HEK293T (cell line): ENCODE results near the gene PEX14.

Source experiments
- ARNT ChIP-seq: fragments of 450-650 bp; IDR thresholded peaks from 2 replicates; pipeline ENCODE4 v1.6.1; 2017; ENCODE audit warnings: mild to moderate bottlenecking
- BHLHE40 ChIP-seq: fragments of 450-650 bp; IDR thresholded peaks from 2 replicates; pipeline ENCODE4 v1.6.1; 2016; ENCODE audit warnings: mild to moderate bottlenecking, moderate library complexity, borderline replicate concordance
- ELF4 ChIP-seq: fragments of 450-650 bp; IDR thresholded peaks from 2 replicates; pipeline ENCODE4 v1.6.1; 2017; ENCODE audit warnings: antibody characterized with exemption
- FOXA1 ChIP-seq: fragments of 450-650 bp; IDR thresholded peaks from 2 replicates; pipeline ENCODE4 v1.6.1; 2016; ENCODE audit warnings: mild to moderate bottlenecking
- FOXK2 ChIP-seq: fragments of 450-650 bp; IDR thresholded peaks from 2 replicates; pipeline ENCODE4 v1.6.1; 2016; ENCODE audit warnings: mild to moderate bottlenecking
- FOXM1 ChIP-seq: fragments of 450-650 bp; IDR thresholded peaks from 2 replicates; pipeline ENCODE4 v1.6.1; 2017; ENCODE audit warnings: mild to moderate bottlenecking, borderline replicate concordance
- HDGF ChIP-seq: fragments of 450-650 bp; IDR thresholded peaks from 2 replicates; pipeline ENCODE4 v1.6.1; 2017; ENCODE audit warnings: antibody characterized with exemption, borderline replicate concordance
- L3MBTL2 ChIP-seq: fragments of 450-650 bp; conservative IDR thresholded peaks from 2 replicates; pipeline ENCODE4 v1.6.1; 2016; ENCODE audit warnings: mild to moderate bottlenecking
- NFRKB ChIP-seq: fragments of 450-650 bp; IDR thresholded peaks from 2 replicates; pipeline ENCODE4 v1.6.1; 2016; ENCODE audit warnings: mild to moderate bottlenecking, moderate library complexity
- SP1 ChIP-seq: fragments of 450-650 bp; IDR thresholded peaks from 2 replicates; pipeline ENCODE4 v1.6.1; 2017
- SUZ12 ChIP-seq: fragments of 450-650 bp; IDR thresholded peaks from 2 replicates; pipeline ENCODE4 v1.6.1; 2016; ENCODE audit warnings: mild to moderate bottlenecking
- TARDBP ChIP-seq: fragments of 450-650 bp; IDR thresholded peaks from 2 replicates; pipeline ENCODE4 v1.6.1; 2016
- ZNF384 ChIP-seq: fragments of 450-650 bp; IDR thresholded peaks from 2 replicates; pipeline ENCODE4 v1.6.1; 2016

DNA sequence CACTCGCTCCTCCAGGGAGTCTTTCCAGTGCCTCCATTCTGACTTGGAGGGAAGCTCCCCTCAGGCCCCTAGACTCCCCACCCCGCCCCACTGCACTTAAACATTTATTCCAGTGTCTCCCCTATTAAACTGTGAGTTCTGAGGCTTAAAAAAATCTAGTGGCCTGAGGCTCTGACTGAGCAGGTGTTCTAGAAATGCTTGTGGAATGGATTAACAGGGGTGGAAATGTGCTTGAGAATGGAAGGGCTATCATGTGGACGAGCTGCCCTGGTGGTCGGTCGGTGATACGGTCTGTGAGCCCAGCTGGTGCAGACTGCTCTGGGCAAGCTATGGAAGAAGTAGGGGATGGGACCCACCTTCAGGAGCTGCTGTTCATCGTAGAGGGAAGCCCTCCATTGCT lies 130.2 kb downstream of the PEX14 start:
- TF ChIP-seq FOXK2 (no peak), FOXA1 (no peak), HDGF (no peak), ELF4 (no peak), ARNT (no peak), TARDBP (no peak), FOXM1 (no peak), BHLHE40 (no peak), NFRKB (no peak), L3MBTL2 (no peak), SP1 (no peak), SUZ12 (no peak), ZNF384 (no peak)
